GM18508 (cell line): ENCODE measurements around the gene CLMN.

Experiments used
- ATAC-seq: cut with Tn5 transposase; IDR thresholded peaks from one replicate; pipeline ENCODE4 v1.9.1; 2021; ENCODE audit warnings: moderate number of reproducible peaks; ENCODE audit not compliant: insufficient read depth, unreplicated experiment

Gene CLMN

DNA sequence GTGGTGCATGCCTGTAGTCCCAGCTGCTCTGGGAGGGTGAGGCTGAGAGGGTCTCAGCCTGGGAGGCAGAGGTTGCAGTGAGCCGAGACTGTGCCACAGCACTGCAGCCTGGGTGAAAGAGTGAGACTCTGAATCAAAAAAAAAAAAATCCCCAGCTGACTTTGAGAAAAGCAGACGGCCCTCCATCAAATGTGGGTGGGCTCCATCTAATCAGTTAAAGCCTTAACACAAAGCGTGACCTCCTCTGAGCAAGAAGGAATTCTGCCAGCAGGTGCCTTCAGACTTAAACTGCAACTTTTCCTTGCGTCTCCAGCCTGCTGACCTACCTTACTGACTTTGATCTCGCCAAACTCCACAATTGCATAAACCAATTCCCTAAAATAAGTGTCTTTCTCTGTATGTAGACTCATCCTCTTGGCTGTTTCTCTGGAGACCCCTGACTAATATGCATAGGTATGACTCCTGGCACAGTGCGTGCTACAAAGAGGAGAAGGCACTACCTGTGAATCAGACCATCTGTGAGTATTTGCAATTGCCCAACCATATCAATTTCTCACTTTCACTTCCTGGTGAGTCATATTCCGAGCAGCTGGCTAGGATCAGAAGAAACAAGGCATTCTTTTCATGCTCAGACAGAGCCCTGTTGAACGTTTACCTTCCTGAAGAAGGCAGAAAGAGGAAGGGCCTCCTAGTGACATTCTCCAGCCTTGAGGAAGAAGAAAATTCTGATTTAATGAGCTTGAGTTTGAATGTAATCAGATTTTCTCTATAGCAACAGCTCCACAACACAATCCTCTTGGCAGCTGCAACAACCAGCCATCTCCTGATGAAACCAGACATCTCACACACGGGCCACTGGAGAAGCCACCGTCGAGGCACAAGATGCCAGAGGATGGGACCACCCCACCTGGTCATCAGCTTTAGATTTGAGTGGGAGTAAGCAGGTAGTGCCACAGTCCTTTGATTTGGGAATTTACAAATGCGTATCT is 54.3 kb downstream of the CLMN start:
- ATAC-seq: peak; percentile 93

DNA sequence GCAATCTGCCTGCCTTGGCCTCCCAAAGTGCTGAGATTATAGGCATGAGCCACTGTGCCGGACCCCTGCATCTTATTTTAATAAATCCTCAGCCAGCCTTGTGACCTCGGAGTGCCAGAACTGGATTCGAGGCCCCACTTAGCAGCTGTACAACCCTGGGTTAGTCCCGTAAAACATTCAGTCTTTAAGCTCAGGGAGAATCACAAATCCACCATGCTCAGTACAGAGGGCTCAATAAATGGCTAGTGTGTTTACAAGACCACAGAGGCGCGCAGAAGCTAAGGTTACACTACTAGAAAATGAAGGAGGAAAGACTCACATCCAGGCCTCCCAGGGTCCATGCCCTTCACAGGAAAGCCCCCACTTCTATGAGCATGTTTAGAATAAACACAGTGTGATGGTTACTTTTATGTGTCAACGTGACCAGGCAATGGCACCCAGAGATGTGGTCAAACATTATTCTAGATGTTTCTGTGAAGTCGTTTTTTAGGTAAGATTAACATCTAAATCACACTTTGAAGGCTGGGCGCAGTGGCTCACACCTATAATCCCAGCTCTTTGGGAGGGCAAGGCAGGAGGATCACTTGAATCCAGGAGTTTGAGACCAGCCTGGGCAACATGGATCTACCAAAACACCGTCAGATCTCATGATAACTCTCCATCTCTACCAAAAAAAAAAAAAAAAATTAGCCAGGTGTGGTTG is 55.3 kb downstream of the CLMN start:
- ATAC-seq: no peak

DNA sequence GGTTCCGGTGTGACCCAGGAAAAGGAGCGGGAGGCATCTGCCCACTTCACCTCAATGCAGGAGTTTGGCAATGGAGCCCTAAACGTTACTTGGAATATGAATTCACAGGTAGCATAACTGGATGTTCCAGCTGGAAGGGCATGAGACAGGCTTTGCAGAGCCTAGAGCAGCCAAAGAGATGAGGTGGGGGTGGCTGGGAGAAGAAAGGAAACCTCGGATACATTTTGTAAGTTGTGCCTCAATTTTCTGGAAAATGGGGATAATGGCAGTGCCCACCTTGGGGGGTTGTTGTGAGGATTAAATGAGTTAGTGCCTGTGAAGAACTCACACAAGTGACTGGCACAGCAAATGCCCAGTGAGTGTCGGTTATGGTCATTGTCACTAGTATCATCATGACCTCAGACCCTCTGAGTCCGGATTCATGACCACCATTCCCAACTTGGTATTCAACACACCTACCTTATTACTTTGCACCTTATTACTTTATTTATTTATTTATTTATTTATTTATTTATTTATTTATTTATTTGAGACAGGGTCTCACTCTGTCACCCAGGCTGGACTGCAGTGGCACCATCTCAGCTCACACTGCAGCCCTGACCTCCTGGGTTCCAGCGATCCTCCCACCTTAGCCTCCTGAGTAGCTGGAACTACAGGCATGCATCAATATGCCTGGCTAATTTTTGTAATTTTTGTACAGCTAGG is 56.0 kb downstream of the CLMN start:
- no peak for ATAC-seq

DNA sequence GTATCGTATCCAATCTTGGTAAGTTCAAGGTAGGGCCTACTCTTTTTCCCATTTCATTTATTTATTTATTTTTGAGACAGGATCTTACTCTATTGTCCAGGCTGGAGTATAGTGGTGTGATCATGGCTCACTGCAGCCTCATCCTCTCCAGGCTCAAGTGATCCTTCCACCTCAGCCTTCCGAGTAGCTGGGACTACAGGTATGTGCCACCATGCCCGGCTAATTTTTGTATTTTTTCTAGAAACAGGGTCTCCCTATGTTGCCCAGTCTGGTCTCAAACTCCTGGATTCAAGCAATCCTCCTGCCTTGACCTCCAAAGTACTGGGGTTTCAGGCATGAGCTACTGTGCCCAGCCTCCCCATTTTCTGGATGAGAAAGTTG is 57.2 kb downstream of the CLMN start:
- no peak for ATAC-seq

DNA sequence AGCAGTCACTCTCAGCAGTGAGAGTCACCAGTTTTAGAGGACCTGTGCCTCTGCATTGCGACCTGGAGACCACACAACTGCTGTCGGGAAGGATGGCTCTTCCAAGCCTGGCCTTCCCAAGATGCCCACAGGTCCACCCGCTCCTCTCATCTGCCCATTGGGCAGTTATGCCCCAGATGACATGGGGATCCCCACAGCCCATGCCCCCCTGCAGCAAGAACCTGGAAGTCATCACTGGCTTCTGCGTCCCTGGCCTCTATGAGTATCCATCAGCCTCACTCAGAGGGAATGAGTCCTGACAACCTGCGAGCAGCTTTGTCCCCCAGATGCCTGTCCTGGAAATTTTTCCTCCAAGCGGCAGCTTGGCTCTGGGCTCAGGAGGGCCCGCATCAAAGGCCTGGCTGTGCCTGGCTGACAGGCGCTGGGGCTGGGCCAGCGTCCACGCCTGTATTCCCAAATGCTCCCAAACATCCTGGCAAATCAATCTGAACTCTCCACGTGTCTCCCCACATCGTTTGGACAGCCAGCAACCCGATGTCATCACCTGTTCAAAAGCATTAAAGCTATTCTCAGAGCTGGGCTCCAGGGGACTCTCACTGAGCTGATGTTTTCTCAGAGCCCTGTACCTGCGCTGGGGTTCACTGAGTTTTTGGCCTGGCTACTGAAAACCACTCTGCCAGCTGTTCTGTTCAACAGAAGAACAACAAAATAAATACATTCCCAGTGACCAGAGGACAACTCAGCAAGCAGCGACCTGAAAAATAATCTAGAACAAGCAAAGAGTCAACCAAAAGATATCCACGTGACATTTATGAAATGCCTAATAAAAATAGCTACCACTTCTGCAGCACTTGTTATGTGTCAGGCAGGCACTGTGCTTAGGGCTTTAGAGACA is 57.8 kb downstream of the CLMN start:
- ATAC-seq: no peak

DNA sequence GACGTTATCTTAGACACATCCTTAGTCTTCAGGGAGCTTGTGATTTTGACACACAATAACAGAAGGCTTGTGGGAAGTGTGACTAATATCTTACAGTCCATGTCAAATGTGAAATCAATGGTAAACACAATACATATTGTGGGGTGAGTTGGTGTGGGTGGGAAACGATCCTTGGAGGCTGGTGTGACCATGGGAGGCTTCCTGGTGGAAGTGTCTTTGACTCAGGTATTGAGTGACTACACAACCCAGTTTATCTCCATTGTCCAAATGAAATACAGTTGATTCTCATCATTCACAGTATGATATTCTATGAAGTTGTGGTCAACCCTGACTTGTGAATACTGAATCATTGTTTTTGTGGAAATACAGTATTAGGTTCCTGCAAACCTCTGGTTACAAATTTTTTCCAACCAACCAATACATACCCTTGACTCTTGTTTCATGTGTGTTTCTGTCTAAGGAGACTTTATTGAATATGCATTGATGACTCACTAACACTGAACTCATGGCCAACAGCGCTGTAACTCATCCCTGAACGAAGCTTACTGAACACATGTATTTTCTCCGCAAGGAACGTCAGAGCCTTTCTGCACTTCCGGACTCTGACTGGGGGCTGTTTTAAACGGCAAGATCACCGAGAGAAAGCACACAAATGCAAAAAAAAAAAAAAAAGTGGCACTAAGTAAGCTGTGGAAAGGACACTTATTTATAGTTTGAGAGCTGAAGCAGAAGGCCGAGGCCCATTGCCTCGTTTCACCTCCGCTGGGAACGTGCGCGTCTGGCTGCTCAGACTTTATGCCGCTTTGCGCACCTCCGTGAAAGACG is 59.0 kb downstream of the CLMN start:
- no peak for ATAC-seq

DNA sequence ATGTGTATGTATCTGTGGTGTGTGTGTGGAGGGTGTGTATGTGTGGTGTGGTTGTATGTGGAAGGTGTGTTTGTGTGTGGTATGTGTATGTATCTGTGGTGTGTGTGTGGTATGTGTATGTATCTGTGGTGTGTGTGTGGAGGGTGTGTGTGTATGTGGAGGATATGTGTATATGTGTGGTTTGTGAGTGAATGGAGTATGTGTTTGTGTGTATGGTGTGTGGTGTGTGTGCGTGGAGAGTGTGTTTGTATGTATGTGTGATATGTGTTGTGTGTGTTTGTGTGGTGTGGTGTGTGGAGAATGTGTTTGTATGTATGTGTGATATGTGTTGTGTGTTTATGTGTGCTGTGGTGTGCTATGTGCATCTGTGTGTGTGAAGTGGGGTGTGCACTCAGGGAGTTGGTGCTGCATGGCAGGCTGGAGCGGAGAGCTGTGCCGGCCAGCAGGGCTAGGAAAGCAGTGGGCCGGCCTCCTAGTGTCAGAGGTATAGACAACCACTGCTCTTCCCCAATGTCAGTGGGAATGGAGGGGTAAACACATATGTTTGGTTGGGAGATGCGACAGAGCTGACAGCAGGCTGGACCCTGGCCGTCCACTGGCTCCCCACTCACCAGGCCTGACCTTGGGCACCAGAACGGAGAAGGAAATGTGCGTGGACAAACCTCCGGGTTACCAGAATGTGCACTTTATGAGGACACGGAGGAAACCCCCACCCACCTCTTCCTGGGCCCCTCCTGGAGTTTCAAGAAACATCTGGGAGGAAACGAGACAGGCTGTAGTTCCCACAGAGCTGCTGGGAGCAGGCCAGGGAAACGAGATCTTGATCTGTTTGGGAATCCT is 60.7 kb downstream of the CLMN start:
- no peak for ATAC-seq

DNA sequence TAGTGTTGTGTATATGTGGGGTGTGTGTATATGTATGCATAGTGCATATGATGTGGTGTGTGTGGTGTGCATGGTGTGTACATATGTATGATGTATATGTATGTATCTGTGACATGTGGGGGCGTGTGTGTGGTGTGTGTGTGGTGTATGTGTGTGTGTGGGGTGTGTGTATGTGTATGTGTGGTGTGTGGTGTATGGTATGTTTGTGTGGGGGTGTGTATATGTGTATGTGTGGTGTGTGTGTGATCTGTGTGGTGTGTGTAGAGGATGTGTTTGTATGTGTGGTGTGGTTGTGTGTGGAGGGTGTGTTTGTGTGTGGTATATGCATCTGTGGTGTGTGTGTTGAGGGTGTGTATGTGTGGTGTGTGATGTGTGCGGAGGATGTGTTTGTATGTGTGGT is 61.6 kb downstream of the CLMN start:
- ATAC-seq: no peak

DNA sequence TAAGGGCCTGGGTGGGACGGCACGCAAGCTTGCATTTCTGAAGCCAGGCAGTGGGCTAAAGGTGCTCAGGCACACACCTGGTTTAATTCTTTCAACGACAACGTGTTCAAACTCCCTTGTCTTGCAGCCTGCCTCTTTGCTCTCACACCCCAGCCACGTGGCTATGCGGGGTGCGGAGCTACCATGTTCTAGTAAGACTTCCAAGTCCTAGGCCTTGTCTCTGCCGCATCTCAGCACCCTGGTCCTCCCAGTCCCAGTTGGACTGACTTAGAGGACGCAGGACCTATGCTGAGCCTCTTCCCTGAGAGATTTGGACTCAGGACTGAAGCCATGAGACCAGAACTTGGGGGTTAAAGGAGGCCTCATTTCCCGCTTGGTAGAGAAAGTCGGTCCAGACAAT is 62.2 kb downstream of the CLMN start:
- ATAC-seq: no peak

DNA sequence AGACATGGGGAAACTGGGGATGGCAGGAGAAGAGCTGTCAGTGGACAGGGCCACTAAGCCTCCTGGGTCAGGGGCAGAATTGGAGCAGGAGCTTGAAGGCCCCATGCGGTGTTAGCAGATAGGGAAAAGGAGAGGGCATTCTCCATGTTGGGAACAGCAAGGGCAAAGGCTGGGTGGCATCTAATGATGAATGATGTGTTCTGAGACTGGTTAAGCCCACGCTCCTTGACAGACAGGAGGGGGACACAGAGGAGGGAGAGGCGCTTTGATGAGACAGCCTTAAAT is 63.0 kb downstream of the CLMN start:
- ATAC-seq: no peak

DNA sequence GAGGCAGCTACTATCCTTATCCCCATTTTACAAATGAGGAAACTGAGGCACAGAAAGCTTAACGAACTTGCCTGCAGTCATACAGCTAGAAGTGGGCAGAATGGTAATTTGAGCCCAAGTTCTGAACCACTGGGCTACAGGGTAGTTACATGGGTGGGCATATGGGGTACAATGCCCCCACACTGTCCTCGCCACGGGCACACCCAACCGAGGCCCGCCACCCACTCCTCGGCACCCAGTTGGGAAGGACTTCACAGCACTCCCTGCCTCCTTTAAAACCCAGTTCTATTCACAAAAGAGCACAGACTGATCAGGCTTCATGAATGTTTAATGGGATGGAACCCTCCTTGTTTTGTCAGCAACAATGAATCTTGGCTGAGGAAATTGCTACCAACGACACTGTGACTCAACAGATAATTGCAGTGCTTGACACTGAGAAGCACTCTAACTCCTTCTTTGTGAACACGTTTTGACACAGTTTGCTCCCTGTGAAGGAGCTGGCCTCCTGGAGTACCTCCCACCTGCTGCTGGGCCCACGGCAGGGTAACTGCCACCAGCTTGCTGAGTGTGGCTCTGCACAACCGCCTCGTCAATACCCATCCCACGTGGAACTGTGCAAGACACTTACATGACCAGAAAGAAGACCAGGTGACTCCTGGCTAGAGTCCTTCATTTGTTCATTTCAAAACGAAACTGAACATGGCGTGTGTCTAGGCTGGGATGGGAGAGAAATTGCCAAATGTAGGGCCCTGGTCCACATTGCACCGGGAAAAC is 63.5 kb downstream of the CLMN start:
- ATAC-seq: no peak

DNA sequence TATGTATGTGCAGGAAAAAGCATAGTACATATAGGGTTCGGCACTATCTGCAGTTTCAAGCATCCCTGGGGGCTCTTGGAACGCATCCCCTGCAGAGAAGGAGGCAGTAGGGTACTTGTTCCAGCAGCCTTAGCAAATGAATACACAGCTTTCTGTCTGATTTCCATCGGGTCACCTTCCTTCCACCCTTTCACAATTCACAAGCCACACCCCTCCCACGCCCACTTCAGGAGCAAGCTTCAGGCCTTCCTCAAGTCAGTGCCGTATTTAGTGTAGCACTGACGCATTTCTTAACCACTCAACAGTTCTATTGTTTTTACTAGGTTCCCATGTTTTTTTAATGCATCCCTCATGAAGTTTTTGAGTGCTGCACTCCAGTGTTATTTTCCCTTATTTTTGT is 64.2 kb downstream of the CLMN start:
- ATAC-seq: no peak

DNA sequence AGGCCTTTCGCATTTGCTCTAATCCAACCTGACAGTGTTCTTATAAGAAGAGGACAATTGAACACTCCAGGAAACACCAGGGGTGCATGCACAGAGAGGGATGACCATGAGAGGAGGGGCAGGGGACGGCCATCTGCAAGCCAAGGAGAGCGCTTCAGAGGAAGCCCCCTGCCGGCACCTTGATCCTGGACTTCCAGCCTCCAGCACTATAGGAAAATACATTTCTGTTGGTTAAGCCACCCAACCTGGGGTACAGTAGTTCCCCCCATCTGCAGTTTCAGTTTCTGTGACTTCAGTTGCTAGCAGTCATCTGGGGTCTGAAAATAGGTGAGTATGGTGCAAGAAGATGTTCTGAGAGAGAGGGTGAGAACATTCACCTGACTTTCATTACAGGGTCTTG is 64.7 kb downstream of the CLMN start:
- no peak for ATAC-seq

DNA sequence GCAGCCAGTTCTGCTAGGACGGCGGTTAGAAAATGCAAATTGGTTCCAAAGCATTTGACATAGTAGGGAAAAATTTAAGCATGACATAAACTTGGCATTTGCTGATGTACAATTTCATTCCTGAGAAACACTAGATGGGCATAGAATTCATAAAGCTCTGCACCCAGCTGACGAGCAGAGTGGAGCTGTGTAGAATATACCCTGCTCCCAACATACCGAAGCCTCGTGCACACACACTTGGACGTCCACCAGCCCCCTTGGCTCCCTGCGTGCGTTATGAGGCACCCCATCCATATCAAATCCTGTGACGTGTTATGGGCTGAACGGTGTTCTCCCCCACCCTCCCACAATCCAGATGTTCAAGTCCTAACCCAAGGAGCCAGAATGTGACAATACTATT is 65.4 kb downstream of the CLMN start:
- no peak for ATAC-seq

DNA sequence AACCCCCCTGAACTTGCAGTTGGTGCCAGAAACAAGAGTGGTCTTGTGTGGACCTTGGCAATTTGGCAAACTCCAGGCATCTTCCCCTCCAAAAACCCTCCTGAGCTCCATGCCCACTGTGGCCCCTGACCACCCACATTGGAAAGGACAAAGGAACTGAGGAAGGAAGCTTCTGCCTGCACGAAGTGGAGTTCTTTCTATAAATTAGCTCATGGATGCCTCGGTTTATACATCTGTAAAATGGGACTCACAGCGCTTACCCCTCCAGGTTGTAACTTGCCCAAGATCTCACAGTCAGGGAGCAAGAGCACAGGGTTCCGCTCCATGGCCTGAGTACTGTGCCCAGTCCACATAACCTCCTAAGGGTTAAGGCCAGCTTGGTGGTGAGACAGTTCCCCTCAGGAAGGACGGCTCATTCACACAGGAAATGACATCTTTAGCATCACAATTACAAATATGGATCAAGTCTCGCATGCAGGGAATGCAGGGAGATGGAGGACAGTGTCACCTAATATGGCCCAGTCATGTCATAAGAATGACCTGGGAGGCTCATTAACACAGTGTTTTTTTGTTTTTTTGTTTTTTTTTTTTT is 66.6 kb downstream of the CLMN start:
- ATAC-seq: no peak

DNA sequence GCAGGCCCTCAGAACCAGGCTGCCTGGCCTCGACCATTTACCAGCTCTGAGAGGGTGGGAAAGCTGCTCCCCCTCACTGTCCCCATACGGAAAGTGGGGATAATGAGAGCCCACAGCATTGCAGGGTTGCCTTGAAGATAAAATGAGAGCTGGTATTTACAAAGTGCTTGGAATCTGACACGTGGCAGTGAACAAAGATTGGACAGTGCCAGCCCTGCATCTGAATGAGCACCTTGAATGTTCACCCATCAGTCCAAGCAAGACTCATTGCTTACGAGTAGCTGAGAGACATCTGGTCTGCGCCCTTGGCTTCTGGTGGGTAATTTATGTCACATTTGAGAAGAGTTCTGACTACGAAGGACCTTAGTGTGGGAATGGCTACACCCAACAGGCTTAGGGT is 67.5 kb downstream of the CLMN start:
- ATAC-seq: no peak

DNA sequence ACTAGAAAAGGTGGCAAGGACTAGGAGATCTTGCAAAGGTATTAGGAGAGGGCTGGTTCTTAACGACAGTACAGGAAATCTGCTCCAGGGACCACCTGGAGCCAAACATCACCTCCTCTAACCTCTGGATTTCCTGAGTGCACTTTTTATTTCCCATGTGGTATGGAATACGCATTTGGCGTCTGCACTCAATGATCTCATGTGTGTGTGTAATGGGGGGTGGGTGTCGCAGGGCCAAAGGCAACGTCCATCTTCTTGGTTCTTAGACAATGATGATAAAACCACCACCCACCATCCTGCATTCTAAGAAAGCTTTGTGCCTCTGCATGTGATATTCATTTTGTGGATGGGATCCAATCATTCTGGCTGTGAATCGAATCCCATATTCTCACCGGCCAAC is 68.8 kb downstream of the CLMN start:
- ATAC-seq: no peak
